ENCODE measurements around the gene ZNF385C.

DNA sequence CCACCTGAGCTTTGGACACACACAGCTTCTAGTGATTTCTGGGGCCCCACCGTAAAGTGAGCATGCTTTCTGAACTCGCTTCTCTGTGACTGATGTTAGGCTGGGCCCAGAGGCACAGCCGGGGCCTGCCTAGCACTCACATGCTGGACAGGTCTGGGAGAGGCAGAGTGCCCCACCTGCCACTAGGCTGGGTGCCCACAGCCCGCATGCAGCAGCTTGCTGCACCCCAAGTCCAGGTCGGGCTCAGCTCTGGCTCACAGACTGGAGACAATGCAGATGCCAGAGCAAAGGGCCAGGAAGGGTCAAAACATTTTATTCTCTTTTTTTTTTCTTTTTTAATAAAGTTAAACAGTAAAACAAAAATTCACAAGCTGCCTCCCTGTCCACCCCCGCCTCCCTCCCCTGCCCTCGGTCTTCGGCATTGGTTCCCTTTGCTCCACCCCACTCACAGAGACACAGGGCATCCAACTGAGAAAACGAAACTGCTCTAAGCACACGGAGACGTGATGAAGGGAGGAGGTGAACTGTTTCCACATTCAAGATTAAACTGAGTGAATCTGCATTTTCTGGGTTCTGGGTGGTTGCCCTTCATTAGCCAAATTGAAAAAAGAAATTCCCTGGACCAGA is 122.0 kb downstream of the ZNF385C start:
- TF ChIP-seq CTCF (IDR thresholded peaks at IDR 0.05) (no peak), POLR2A (IDR thresholded peaks at IDR 0.05) (no peak)

All from testis (tissue), 2 donors.